NCI-H187 treated with DMSO at 0.1 percent for 48 hours (cell line): ENCODE measurements around the gene TULP1.

Experiments used
- DNase-seq: peaks from one replicate; lab custom pipeline; 2025; lab: John Stamatoyannopoulos, UW

TULP1 gene

GRCh38 chr6:35483893-35484645, 28.6 kb downstream of the TULP1 start:
- DNase-seq = no peak

DNA sequence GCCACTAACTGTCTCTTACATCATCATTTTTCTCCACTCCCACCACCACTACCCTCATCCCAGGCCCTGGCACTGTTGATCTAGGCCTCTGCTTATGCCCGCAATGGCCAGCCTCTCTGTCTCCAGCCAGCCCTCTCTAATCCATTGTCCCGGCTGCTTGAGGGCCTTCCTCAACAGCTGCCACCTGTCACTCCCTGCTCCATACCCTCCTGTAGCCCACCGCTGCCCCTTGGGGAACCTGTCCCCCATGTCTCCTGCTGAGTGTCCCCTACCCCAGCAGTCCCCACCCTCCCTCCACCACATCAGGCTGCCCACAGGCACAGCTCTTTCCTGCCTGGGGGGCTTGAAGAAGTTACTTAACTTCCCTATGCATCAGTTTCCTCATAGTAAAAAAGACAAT, 29.2 kb downstream of the TULP1 start:
- no peak for DNase-seq

DNA sequence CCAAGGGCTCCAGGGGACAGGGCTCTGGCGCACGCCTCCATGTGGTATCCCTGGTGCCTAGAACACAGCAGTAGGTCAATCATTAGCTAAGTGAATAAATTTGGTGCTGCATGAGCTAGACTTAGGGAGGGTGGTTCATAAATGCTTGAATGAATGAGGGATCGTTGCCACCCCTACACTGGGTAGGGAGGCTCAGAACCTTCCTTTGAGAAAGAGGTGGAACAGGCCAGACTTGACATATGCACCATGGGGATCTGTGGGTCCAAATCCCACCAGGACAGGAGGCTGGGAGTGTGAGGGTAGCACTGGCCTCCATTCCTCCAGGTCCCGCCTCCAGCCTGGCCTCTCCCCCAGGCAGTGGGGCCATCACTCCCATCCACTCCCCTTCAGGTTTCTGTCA, 29.6 kb downstream of the TULP1 start:
- DNase-seq = no peak

- DNase-seq = no peak
Measured at GRCh38 chr6:35481226-35481625, 31.5 kb downstream of the TULP1 start.

- no peak for DNase-seq
Measured at GRCh38 chr6:35480176-35480575, 32.5 kb downstream of the TULP1 start.

DNA sequence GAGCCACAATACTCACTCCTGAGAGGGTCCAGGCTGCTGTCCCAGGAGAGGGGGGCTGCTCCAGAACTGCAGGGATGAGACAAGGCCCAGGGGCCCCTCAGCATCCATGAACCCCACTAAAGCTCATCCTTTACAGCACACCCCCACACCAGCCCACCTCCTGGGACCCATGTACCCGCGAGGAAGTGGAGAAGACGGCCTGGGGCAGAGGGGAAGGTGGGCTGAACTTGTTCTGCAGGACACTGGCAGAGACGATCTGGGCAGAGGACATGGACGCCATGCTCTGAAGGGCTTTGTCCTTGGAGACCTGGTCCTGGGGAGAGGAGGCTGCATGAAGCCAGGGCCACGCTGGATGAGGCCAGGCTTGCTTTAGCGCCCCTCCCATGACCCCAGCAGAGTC, 34.4 kb downstream of the TULP1 start:
- DNase-seq = no peak

- peak; percentile 83 for DNase-seq
Measured at GRCh38 chr6:35477551-35478179, 35.0 kb downstream of the TULP1 start.

GRCh38 chr6:35477028-35477427, 35.7 kb downstream of the TULP1 start:
- no peak for DNase-seq

- no peak for DNase-seq
Measured at GRCh38 chr6:35476004-35476403, 36.7 kb downstream of the TULP1 start.

- DNase-seq = no peak
Measured at GRCh38 chr6:35475573-35475972, 37.1 kb downstream of the TULP1 start.

DNA sequence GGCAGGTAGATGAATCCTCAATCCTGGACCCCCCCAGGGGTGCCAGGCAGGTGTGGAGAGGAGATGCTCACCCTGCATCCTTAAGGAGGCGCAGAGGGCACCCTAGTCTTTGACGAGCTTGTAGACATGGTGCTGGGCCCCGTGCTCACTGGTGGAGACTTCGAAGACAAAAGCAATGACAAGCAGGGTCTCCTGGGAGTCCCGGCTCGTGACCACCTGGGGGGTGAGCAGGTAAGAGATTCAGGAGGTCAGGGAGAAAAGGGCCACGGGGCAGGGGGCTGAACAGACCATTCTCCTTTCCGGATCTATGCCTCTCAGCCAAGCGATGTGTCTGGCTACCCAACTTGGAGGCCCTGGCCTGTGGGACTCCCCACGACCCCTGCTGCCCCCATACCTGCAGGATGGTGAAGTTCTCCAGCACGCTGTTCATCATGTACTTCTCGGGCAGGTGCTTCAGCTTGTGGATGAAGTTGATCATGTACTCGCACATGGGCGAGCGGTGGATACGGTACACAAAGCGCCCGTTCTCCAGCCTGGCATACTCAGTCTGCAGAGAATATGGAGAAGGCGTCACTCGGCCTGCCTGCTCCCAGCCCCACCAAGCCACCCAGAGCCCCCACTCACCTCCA, 37.6 kb downstream of the TULP1 start:
- DNase-seq = no peak

- no peak for DNase-seq
Measured at GRCh38 chr6:35474131-35474941, 38.4 kb downstream of the TULP1 start.

DNA sequence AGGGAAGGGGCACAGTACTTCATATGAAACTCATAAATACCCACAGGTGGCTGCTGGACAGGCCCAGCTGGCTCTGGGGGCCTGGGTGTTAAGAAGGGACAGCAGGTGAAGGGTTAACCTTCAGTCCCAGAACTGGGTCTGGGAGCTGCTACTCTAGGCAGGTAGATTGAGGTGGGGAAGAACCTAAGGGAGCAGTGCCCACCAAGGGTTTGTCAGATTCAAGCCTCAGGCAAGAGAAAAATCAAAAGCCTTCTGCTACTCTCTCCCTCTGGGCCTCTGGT, 38.9 kb downstream of the TULP1 start:
- DNase-seq = no peak

GRCh38 chr6:35473075-35473849, 39.4 kb downstream of the TULP1 start:
- DNase-seq = no peak

DNA sequence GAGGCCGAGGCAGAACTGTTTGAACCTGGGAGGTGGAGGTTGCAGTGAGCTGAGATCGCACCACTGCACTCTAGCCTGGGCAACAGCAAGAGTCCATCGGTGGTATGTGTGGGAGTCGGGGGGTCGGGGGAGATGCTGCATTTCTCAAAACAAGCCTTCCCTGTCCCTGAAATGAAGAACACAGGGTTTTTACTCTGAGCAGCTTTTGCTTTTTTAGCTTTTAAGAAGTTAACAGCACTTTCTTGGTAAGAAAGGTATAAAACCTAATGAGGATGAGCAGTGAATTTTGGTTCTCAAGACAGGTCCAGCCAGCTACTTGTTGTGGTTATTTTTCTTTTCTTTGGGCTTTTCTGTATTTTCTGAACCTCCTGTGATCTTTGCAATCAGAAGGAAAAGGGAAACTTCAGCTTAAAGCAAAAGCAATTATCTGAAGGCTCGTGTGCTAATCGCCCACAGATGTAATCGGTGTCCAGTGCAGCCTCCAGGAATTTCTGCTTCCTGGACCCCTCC, 40.8 kb downstream of the TULP1 start:
- no peak for DNase-seq

DNA sequence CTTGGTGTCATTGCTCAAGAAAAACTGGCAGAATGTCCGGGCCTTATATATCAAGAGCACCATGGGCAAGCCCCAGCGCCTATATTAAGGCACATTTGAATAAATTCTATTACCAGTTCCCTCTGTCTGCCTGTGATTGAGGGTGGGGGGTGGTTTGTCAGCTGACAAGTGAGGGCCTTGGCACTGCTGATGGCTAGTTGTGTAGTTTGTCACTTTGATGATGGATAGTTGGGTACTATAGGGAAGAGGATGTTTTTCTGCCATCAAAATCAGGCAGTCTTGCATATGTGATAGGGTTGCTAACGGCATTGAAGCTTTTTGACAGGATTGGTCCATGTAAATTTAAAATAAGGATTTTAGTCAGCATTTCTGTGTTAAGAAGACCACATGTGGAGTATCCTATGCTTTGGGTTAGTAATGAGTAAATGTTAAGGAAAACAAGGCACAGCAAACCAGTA, 42.0 kb downstream of the TULP1 start:
- DNase-seq = no peak

- no peak for DNase-seq
Measured at GRCh38 chr6:35469751-35470662, 42.7 kb downstream of the TULP1 start.

GRCh38 chr6:35468980-35469750, 43.5 kb downstream of the TULP1 start:
- no peak for DNase-seq

DNA sequence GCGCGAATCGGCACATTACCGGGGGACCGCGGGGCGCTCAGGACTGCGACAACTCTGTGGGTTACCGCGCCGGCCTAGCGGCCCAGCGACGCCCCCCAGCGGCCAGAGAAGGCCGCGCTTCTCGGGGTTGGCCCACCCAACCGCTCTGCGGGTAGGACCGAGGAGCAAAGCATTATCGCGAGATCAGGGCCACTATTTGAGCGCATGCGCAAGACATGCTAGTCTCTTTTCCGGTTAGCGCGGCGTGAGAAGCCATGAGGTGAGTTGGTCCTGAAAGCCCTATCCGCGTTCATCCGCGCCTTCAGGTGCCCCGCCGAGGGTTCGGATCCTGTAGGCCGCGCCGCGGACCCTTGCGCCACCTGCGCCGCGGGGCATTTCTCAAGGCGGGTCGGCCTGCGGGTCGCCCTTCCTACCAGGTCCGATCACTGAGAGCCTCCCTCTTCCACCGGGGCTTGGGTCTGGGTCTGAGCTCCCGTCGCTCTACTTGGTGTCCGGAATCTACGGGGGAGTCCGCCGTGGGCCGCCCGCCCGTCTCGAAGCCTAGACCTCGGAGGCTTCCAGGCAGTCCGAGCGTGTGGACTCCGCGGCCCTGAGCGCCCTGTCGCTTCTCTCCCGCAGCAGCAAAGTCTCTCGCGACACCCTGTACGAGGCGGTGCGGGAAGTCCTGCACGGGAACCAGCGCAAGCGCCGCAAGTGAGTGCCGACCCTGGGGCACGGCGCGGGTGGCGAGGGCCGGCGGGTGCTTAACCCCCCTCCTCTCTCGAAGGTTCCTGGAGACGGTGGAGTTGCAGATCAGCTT, 44.3 kb downstream of the TULP1 start, which contains the start of gene RPL10A:
Gene RPL10A (plus strand): TSS at position 221 of the 799 bp plus-strand sequence. CDS start 34 bp downstream, at position 255.
- peak; percentile 87 for DNase-seq
